Lower lobe of right lung (tissue), 2 donors: ENCODE results near the gene ACYP2. TPM values are rescaled to one million over a fixed set of nuclear protein-coding genes. Genes with fewer than 3 reads are reported as not detected.

Source experiments
- ATAC-seq, 2 donors: fragments of 200-7000 bp; cut with Tn5 transposase; one replicate each; pipeline ENCODE4 v1.9.1; 2020 to 2022; ENCODE audit warnings: mild to moderate bottlenecking in 2 of 2, moderate library complexity in 2 of 2
- DNase-seq: peaks from one replicate; pipeline ENCODE4 v3.0.0-alpha.2; 2020
- H3K27ac ChIP-seq: fragments of 200-600 bp; one replicate; pipeline ENCODE4 v1.8.0; 2022
- H3K27me3 ChIP-seq: fragments of 200-600 bp; one replicate; pipeline ENCODE4 v1.8.0; 2022; ENCODE audit warnings: low read depth
- H3K36me3 ChIP-seq: fragments of 200-600 bp; one replicate; pipeline ENCODE4 v1.8.0; 2022; ENCODE audit warnings: mild to moderate bottlenecking
- H3K4me1 ChIP-seq: fragments of 200-600 bp; one replicate; pipeline ENCODE4 v1.8.0; 2022
- H3K4me3 ChIP-seq: fragments of 200-600 bp; one replicate; pipeline ENCODE4 v1.8.0; 2022; ENCODE audit warnings: mild to moderate bottlenecking
- H3K9me3 ChIP-seq: fragments of 200-600 bp; one replicate; pipeline ENCODE4 v1.8.0; 2022
- CTCF ChIP-seq: fragments of 200-600 bp; IDR thresholded peaks from one replicate; pipeline ENCODE4 v1.8.0; 2022; ENCODE audit warnings: antibody characterized with exemption, mild to moderate bottlenecking
- intact Hi-C: fragments of 100-400 bp; cut with DNase I; formaldehyde crosslinking; loops from one replicate; pipeline ENCODE4 v1.11.0; 2022
- total RNA-seq: library from RNA; stranded (reverse); fragmentation: NEBNext Ultra II Directional; extraction: Animal tissue kit (Norgen Biotek cat#: 25700); gene quantifications from one replicate; pipeline ENCODE4 v1.2.1, GENCODE V29; 2021
- donor health status: DM: no; HTN: yes; CAD: no; lungs with severe emphysema.

Gene ACYP2
- total RNA-seq, 1 donor from 2014 or later: 15.3 TPM

- no peak for TF ChIP-seq CTCF
- no peak for ATAC-seq
- Histone ChIP-seq H3K4me1 (no peaks in the 10 kb centered on the region), H3K27me3 (no peaks in the 10 kb centered on the region), H3K36me3 (no peaks in the 10 kb centered on the region), H3K27ac (no peak overlapping the region), H3K4me3 (no peak overlapping the region), H3K9me3 (no peaks in the 10 kb centered on the region)
- no peak for DNase-seq
- intact Hi-C loops: no loop called here
Observed at GRCh38 chr2:54187331-54187730, 71.9 kb downstream of the ACYP2 start.

GRCh38 chr2:54189539-54189938 lies 74.1 kb downstream of the ACYP2 start:
- no peaks in the 10 kb centered on the region for H3K36me3 ChIP-seq
- DNase-seq (no peak), ATAC-seq (no peak)
- H3K27ac ChIP-seq: no peak overlapping the region
- H3K27me3 ChIP-seq: no peaks in the 10 kb centered on the region
- no peaks in the 10 kb centered on the region for H3K9me3 ChIP-seq
- no peaks in the 10 kb centered on the region for H3K4me1 ChIP-seq
- intact Hi-C loops: no loop called here
- no peak overlapping the region for H3K4me3 ChIP-seq
- TF ChIP-seq CTCF: no peak

GRCh38 chr2:54191361-54192135 lies 76.1 kb downstream of the ACYP2 start:
- intact Hi-C loops: no loop called here

GRCh38 chr2:54194761-54195750 lies 79.6 kb downstream of the ACYP2 start:
- no peak for DNase-seq
- Histone ChIP-seq H3K4me1 (no peaks in the 10 kb centered on the region), H3K4me3 (no peak overlapping the region), H3K27me3 (no peaks in the 10 kb centered on the region), H3K27ac (no peak overlapping the region), H3K36me3 (no peaks in the 10 kb centered on the region), H3K9me3 (no peaks in the 10 kb centered on the region)
- intact Hi-C loops: no loop called here
- ATAC-seq: no peak
- TF ChIP-seq CTCF: no peak

More at GRCh38 chr2:54191361-54192135, 76.1 kb downstream of the ACYP2 start:
- TF ChIP-seq CTCF: no peak
- H3K9me3 ChIP-seq: no peaks in the 10 kb centered on the region
- H3K27ac ChIP-seq: no peak overlapping the region
- ATAC-seq (no peak), DNase-seq (no peak)
- no peaks in the 10 kb centered on the region for H3K4me1 ChIP-seq
- H3K4me3 ChIP-seq: no peak overlapping the region
- H3K27me3 ChIP-seq: no peaks in the 10 kb centered on the region
- no peaks in the 10 kb centered on the region for H3K36me3 ChIP-seq

GRCh38 chr2:54196646-54197045 lies 81.2 kb downstream of the ACYP2 start:
- H3K4me3 ChIP-seq: no peak overlapping the region
- DNase-seq: no peak
- H3K4me1 ChIP-seq: no peaks in the 10 kb centered on the region
- ATAC-seq: no peak
- H3K27ac ChIP-seq: no peak overlapping the region
- H3K36me3 ChIP-seq: no peaks in the 10 kb centered on the region
- H3K9me3 ChIP-seq: no peaks in the 10 kb centered on the region
- H3K27me3 ChIP-seq: no peaks in the 10 kb centered on the region
- TF ChIP-seq CTCF: no peak
- intact Hi-C loops: no loop called here
